HG03565 (cell line): ENCODE data around the gene PSMD12.
"Not testable (repeated sequence)": the region's sequence is repeated elsewhere in the genome, so short reads cannot be mapped to it uniquely, and the experiment has no call there.

Experiments used
- ATAC-seq: cut with Tn5 transposase; IDR thresholded peaks from one replicate; pipeline ENCODE4 v1.9.1; 2021; ENCODE audit warnings: mild to moderate bottlenecking, moderate library complexity; ENCODE audit not compliant: unreplicated experiment

PSMD12 gene

DNA sequence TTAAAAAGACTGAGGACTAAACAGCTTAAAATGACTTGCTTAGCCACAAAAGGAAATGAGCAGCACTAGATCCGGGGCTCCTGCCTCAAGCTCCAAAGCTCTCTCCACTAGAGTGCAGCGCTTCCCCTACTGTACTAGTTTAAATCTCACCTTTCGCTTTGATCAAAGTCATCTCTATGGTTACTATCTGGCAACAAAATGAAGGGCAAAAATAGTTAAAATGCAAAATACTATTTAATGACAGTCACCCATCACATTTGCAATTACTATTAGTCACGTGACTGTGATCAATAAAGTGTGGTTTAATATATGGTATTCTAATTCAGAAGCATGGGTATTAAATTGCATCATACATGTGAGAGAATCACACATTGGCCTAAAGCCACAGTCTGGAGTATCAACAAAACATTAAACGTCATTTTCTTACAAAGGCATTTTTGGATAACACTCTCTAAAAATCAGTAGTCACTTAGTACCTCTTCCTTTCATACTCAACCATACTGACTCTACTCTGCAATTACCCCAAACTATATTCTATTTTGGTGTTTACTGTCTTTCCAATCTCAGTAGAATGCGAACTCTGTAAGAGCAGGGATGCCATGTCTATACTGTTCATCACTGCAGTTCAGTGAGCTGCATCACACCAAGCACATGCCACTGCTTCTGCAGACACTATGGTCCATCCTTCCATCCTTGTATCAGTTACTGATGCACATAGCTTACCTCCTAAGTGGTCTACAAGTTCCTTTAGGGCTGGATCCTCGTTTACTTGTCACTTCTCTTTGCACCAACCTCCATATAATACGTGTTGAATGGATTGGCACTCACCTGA lies 6.2 kb downstream of the PSMD12 start:
- no peak for ATAC-seq

DNA sequence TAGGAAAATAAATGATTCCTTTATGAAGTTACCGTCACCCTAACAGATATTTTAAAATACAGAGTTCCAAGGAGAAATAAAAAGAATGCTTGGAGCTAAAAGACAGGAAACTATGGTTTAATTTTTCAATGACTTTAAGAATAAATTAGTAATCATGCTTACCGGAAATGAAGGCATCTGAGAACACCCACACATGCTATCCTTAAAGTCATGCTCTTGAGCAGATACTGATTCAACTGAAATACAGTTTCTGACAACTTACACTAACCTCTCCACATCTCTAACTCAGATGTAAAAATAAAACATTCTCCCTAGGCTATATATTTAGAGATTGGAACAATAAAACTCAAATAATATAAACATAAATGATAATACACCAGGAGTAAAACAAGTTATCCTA lies 7.8 kb downstream of the PSMD12 start:
- no peak for ATAC-seq

DNA sequence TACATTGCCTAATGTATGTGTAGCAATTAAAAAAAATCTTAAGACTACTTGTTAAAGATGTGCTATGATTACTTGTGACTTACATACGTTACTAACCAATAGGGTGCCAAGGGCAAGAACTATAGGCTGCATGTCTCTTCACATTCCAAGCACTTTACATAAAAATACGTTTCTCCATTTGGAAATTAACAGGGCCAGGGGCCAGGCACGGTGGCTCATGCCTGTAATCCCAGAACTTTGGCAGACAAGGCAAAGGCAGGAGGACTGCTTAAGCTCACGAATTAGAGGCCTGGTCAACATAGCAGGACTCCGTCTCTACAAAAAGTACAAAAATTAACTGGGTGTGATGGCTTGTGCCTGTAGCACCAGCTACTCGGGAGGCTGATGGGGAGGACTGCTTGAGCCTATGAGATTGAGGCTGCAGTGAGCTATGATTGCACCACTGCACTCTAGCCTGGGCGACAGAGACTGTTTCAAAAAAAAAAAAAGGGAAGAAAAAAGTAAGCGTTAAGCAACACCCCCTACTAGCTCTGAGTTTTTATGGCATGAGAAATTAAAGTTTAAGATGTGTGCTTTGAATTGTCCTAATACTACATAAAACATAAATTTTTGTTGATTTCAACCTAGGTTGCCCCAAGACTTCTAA lies 12.3 kb downstream of the PSMD12 start:
- ATAC-seq: no peak

DNA sequence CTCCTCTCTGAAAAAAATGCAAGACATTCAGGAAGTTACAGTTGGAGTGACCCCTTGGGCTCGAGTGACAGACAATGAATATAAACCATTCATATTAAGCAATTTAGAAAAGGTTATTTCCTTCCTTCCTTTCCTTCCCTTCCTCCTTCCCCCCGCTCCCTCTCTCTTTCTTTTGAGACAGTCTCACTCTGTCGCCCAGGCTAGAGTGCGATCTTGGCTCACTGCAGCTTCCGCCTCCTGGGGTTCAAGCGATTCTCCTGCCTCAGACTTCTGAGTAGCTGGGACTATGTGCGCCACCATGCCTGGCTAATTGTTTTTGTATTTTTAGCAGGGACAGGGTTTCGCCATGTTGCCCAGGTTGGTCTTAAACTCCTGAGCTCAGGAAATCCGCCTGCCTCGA lies 13.2 kb downstream of the PSMD12 start:
- no peak for ATAC-seq

DNA sequence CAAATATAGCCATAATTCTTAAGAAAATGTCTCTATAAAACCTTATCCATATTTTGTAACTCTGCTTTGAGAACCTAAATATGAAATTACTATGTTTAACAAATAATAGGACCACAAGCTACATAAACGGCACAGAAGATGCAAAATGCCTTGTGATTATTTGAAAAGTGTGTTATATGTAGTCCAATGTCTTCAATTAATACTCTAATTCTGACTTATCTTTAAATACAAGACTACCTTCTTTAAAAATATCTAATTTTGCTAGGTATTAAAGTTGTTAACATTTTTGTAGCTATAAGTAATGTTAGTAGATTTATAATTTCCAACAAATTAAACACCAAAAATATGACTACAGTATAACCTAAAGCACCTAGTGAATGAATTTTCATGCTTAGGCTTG lies 17.0 kb downstream of the PSMD12 start:
- no peak for ATAC-seq

DNA sequence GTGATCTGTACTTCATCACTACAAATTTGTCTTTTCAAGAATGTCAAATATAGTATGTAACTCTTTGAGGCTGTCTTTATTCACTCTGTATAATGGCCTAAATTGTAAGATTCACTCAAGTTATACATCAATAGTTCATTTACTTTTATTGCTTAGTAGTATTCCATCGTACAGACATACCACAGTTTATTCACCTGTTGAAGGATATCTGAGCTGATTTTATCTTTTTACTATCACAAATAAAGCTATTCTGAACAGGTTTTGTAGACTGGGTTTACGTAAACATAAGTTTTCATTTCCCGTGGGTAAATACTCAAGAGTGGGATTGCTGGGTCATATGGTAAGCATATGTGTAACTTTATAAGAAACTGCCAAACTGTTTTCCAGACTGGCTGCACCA lies 18.6 kb downstream of the PSMD12 start:
- no peak for ATAC-seq

DNA sequence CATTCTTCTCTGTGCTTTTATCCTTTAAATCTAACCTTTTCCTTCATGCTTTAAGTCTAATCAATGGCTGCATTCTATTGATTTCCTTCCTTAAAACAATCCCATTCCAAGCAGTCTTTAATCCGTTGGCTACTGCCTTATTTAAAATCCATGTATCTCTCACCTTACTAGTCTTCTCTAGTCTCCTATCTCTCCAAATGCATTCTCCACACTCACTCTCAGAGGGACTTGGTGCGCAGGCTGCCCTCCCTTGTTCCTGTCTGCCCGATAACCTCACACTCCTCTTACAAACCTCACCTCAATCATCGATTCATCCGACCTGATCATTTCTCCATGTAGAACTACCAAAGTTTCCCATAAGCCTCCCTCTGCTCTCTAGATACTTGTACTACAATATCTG lies 23.1 kb downstream of the PSMD12 start:
- ATAC-seq: no peak

DNA sequence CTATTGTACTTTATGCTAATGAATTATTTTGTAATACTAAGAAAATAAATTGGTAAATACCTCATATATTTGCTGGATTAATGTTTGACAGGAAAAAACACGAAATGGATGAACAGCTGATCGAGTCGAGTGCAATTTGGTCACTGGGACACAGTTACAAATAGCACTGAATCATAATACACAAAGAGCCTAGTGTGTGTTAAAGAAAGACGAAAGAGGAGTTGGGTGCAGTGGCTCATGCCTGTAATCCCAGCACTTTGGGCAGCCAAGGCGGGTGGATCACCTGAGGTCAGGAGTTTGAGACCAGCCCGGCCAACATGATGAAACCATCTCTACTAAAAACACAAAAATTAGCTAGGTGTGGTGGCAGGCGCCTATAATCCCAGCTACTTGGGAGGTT lies 28.0 kb downstream of the PSMD12 start:
- ATAC-seq: not testable (repeated sequence)

DNA sequence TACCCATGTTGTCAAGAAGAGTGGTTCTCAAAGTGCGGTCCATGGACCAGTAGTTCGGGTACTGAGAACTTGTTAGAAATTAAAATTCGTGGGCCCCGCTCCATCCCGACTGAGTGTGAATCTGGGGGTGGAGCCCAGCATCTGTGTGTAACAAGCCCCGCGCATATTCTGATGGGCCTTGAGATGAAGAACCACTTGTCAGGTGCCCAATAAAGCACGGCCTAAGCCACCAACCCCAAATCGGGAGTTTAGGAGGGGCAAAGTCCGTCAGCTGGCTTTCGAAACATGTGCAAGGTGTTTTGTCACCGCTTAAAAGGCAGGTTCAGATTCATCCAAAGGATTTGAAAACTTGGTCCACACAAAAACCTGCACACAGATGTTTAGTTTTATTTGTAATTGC lies 29.5 kb downstream of the PSMD12 start:
- no peak for ATAC-seq

DNA sequence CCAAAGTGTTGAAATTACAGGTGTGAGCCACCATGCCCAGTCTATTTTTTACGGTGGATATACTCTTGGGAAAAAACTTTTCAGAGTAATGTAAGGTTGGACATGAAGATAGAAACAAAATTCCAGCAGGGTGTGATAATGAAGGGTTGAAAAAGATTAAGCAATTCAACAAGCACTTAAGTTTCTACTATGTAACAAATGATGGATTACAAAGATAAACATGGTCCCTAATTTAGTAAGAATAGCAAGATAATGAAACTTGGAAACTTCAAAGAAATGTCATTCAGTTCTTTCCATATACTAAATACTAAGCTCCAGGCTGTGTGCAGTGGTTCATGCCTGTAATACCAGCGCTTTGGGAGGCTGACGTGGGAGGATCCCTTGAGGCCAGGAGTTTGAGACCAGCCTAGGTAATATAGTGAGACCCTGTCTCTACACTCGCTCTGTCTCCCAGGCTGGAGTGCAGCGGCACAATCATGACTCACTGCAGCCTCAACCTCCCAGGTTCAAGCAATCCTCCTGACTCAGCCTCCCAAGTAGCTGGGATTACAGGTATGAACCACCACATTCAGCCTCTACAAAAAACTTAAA lies 31.0 kb downstream of the PSMD12 start:
- no peak for ATAC-seq

DNA sequence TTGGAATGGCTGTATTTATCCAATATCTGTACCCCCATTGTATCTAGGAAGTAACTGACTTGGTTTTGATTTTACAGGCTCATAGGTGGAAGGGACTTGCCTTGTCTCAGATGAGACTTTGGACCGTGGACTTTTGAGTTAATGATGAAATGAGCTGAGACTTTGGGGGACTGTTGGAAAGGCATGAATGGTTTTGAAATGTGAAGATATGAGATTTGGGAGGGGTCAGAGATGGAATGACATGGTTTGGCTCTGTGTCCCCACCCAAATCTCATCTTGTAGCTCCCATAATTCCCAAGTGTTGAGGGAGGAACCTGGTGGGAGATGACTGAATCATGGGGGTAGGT lies 34.2 kb downstream of the PSMD12 start:
- ATAC-seq: not testable (repeated sequence)

DNA sequence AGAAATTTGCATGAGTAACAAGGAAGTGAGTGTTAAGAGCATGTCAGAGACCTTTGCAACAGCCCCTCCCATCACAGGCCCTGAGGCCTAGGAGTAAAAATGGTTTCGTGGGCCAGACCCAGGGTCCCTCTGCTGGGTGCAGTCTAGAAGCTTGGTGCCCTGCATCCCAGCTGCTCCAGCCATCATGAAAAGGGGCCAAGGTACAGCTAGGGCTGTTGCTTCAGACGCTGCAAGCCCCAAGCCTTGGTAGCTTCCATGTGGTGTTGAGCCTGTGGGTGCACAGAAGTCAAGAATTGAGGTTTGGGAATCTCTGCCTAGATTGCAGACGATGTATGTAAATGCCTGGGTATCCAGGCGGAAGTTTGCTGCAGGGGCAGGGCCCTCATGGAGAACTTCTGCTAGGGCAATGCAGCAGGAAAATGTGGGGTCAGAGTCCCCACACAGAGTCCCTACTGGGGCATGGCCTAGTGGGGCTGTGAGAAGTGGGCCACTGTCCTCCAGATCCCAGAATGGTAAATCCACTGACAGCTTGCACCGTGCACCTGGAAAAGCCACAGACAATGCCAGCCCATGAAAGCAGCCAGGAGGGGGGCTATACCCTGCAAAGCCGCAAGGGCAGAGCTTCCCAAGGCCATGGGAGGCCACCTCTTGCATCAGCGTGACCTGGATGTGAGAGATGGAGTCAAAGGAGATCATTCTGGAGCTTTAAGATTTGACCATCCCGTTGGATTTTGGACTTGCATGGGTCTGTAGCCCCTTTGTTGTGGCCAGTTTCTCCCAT lies 34.8 kb downstream of the PSMD12 start:
- ATAC-seq: not testable (repeated sequence)

DNA sequence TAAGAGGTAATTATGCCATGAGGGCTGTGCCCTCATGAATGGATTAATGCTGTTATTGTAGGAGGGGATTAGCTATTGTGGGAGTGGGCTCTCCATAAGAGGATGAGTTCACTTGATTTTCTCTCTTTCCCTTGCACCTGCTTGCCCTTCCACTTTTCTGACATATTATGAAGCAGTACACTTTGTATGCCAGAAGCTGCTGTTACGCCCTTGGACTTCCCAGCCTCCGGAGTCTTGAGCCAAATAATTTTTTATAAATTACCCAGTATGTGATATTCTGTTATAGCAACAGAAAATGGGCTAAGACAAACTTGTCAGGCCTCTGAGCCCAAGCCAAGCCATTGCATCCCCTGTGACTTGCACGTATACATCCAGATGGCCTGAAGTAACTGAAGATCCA lies 38.4 kb downstream of the PSMD12 start:
- no peak for ATAC-seq

DNA sequence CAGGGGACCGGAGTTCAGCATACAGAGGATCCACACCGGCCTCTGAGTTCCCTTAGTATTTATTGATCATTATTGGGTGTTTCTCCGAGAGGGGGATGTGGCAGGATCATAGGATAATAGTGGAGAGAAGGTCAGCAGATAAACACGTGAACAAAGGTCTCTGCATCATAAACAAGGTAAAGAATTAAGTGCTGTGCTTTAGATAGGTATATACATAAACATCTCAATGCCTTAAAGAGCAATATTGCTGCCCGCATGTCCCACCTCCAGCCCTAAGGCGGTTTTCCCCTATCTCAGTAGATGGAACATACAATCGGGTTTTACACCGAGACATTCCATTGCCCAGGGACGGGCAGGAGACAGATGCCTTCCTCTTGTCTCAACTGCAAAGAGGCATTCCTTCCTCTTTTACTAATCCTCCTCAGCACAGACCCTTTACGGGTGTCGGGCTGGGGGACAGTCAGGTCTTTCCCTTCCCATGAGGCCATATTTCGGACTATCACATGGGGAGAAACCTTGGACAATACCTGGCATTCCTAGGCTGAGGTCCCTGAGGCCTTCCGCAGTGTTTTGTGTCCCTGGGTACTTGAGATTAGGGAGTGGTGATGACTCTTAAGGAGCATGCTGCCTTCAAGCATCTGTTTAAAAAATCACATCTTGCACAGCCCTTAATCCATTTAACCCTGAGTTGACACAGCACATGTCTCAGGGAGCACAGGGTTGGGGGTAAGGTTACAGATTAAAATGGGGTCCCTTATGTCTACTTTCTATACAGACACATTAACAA lies 39.2 kb downstream of the PSMD12 start:
- not testable (repeated sequence) for ATAC-seq

DNA sequence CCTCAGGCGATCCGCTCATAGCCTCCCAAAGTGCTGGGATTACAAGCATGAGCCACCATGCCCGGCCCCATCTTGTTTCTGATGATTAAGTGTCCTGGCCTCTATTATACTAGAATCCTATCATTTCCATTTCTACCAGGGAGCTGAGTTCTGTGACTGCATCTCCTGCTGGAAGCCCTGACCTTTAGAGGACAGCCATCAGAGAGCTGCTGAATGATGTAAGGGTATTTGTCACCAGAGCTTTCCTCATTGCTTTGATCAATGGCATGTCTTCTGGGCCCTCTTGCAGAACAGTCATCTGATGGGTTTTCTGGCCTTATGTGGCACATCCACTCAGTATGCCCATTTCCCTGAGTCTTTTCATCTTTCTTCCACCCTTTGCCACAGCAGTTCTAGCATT lies 39.9 kb downstream of the PSMD12 start:
- no peak for ATAC-seq

DNA sequence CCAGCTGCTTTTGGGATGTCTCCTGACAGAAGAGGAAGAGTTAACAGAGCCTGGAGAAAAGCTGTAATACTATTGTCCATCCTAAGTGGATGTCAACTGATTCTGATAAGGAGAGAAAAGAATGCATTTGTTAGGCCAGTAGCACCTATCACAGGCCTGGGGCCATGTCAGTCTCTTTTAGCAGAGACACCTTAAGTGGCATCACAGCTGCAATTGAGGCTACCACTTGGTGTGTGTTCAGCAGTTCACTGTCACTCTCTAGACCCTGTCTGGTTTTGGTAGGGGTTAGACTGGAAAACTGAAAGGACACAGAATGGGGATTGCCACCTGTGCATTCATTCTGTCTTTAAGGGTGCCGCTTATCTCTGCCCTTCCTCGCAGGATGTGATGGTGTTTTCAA lies 42.0 kb downstream of the PSMD12 start:
- no peak for ATAC-seq

DNA sequence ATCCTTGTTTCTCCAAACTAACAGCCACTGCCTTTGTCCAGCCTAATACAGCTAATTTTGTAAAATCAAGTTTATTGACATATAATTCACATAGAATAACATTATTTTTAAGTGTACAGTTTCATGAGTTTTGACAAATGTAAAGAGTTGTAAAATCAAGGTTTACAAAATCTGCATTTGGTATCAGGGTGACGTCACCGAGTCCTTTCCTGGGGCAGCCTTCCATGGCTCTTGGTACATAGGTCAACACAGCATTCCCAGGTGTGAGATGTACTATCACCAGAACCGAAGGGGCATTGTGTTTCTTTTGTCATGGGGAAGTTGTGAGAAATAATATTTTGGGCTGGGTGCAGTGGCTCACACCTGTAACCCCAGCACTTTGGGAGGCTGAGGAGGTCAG lies 42.9 kb downstream of the PSMD12 start:
- ATAC-seq: no peak

DNA sequence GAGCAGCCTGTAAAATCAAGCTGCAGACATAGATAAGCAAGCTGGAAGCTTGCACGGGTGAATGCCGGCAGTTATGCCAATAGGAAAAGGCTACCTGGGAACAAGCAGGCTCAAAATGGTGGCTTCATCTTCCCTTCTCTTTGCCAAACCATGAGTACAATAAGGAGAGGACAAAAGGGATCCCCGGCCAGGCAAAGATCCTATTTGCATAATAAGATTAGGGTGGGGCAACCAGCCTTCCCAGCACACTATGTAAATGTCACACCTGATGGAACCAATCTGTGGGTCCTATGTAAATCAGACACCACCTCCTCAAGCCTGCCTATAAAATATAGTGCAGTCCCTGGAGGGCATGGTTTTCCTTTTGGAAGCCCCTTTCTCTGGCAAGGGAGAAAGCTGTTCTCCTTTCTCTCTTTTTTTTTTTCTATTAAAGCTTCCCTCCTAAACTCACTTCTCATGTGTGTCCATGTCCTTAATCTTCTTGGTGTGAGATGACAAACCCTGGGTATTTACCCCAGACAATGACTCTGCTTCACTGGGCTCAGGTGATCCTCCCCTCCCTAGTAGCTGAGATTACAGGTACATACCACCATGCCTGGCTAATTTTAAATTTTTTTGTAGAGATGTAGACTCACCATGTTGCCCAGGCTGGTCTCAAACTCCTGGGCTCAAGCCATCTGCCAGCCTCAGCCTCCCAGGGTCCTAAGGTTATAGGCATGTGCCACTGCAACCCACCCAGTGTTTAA lies 44.2 kb downstream of the PSMD12 start:
- ATAC-seq: no peak

DNA sequence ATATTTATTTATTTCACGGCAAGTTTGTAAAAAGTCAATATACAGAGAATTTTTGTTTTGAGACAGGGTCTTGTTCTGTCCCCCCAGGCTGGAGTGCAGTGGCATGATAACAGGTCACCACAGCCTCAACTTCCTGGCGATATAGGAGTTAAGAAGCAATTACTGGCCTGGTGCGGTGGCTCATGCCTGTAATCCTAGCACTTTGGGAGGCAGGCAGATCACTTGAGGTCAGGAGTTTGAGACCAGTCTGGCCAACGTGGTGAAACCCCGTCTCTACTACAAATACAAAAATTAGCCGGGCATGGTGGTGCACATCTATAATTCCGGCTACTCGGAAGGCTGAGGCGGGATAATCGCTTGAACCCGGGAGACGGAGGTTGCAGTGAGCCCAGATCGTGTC lies 44.9 kb downstream of the PSMD12 start:
- ATAC-seq: not testable (repeated sequence)

DNA sequence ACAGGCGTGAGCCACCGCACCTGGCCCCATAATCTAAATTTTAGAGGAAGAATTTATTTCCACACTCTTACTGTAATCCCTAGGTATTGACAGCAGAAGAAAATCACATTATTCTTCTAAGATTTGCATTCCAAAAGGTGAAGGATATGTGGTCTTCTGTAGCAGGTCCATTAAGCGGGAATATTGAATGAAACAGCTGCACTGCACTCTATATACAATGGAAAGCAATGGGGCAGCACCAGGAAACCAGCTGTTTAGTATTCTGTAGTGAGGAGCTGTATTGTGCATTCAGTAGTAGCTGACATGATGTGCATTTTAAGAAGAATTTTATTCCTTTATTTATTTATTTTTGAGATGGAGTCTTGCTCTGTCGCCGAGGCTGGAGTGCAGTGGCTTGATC lies 49.6 kb downstream of the PSMD12 start:
- no peak for ATAC-seq
